HCT116 (cell line): Measurements from ENCODE around the gene AP4M1. TPM values are rescaled to one million over a fixed set of nuclear protein-coding genes. Genes with fewer than 3 reads are reported as not detected.

ENCODE experiments used
- microRNA counts: library from miRNA; unstranded; fragments of <30 nt; microRNA quantifications from one replicate; lab custom pipeline; 2015
- microRNA-seq: library from miRNA; unstranded; fragments of <30 nt; microRNA quantifications from one replicate; pipeline ENCODE4, GENCODE V29; 2016; ENCODE audit warnings: borderline number of aligned reads
- total RNA-seq: library from RNA; stranded (reverse); gene quantifications from one replicate; pipeline ENCODE4 v1.2.1, GENCODE V29; 2021; ENCODE audit not compliant: unreplicated experiment

The AP4M1 gene
- total RNA-seq, 1 experiment from 2014 or later = 20.0 TPM

MicroRNAs encoded within 50 kb of the gene (microRNA counts, 767-probe panel; counts per million panel counts)
- microRNA hsa-miR-106b-5p (lab: Ali Mortazavi, UCI) = 18,847 counts per million, percentile 33 among the panel's probes with 10 or more counts
- 25,129 counts per million, percentile 77 among the panel's probes with 10 or more counts for microRNA hsa-miR-25-3p (lab: Ali Mortazavi, UCI)
- 25,662 counts per million, percentile 81 among the panel's probes with 10 or more counts for microRNA hsa-miR-93-5p (lab: Ali Mortazavi, UCI)

Small RNAs within 50 kb of the gene (microRNA-seq; reads per million reads assigned to microRNA genes)
- gene MIR106B = 11,066 reads per million, percentile 96 among the genes with 10 or more reads in this experiment
- gene MIR25 = 653 reads per million, percentile 78 among the genes with 10 or more reads in this experiment
- gene MIR4658 = not detected
- 9,592 reads per million, percentile 95 among the genes with 10 or more reads in this experiment for gene MIR93

Other genes starting within 250 kb of the AP4M1 start
- not detected for gene OR2AE1, start 224.6 kb upstream of the AP4M1 start, total RNA-seq
- gene TRIM4, start 182.1 kb upstream of the AP4M1 start, total RNA-seq = 25.1 TPM
- gene GJC3, start 172.0 kb upstream of the AP4M1 start, total RNA-seq = 0.76 TPM
- gene AZGP1, start 125.6 kb upstream of the AP4M1 start, total RNA-seq = 1.1 TPM
- 61.2 TPM for gene ZKSCAN1, start 86.0 kb upstream of the AP4M1 start, total RNA-seq
- 10.3 TPM for gene ZSCAN21, start 51.9 kb upstream of the AP4M1 start, total RNA-seq
- 28.2 TPM for gene ZNF3, start 19.9 kb upstream of the AP4M1 start, total RNA-seq
- gene COPS6, start 12.7 kb upstream of the AP4M1 start, total RNA-seq = 126 TPM
- gene MCM7, start 246 bp upstream of the AP4M1 start, total RNA-seq = 387 TPM
- 67.4 TPM for gene TAF6, start 17.7 kb downstream of the AP4M1 start, total RNA-seq
- gene CNPY4, start 18.0 kb downstream of the AP4M1 start, total RNA-seq = 2.6 TPM
- gene MBLAC1, start 25.3 kb downstream of the AP4M1 start, total RNA-seq = 2.0 TPM
- gene LAMTOR4, start 47.3 kb downstream of the AP4M1 start, total RNA-seq = 152 TPM
- gene TRAPPC14, start 57.1 kb downstream of the AP4M1 start, total RNA-seq = 23.2 TPM
- 3.3 TPM for gene GAL3ST4, start 67.0 kb downstream of the AP4M1 start, total RNA-seq
- 17.9 TPM for gene GPC2, start 75.7 kb downstream of the AP4M1 start, total RNA-seq
- gene STAG3, start 76.3 kb downstream of the AP4M1 start, total RNA-seq = 1.2 TPM
- 0.30 TPM for gene PVRIG, start 118.3 kb downstream of the AP4M1 start, total RNA-seq
- not detected for gene SPDYE3, start 206.1 kb downstream of the AP4M1 start, total RNA-seq